GM19438 (cell line): ENCODE data around the gene BBS4.
"Not testable (repeated sequence)": the region's sequence is repeated elsewhere in the genome, so short reads cannot be mapped to it uniquely, and the experiment has no call there.

Source experiments
- ATAC-seq: cut with Tn5 transposase; IDR thresholded peaks from one replicate; pipeline ENCODE4 v1.9.1; 2021; ENCODE audit warnings: low read depth; ENCODE audit not compliant: unreplicated experiment

BBS4 gene

GRCh38 chr15:72690938-72691337 is 4.9 kb downstream of the BBS4 start:
- no peak for ATAC-seq

- ATAC-seq, result no peak
Observed at GRCh38 chr15:72698938-72699337, 12.9 kb downstream of the BBS4 start.

- no peak for ATAC-seq
Observed at GRCh38 chr15:72700076-72700475, 14.1 kb downstream of the BBS4 start.

GRCh38 chr15:72706266-72706665 is 20.3 kb downstream of the BBS4 start:
- no peak for ATAC-seq

- not testable (repeated sequence) for ATAC-seq
Observed at GRCh38 chr15:72708551-72709303, 22.7 kb downstream of the BBS4 start.

GRCh38 chr15:72722071-72722696 is 36.2 kb downstream of the BBS4 start:
- ATAC-seq, result no peak

GRCh38 chr15:72724028-72724427 is 38.0 kb downstream of the BBS4 start:
- no peak for ATAC-seq

GRCh38 chr15:72725446-72725845 is 39.4 kb downstream of the BBS4 start:
- ATAC-seq, result no peak

GRCh38 chr15:72725851-72726250 is 39.8 kb downstream of the BBS4 start:
- ATAC-seq, result not testable (repeated sequence)

- no peak for ATAC-seq
Observed at GRCh38 chr15:72727154-72727553, 41.1 kb downstream of the BBS4 start.

GRCh38 chr15:72728249-72728648 is 42.2 kb downstream of the BBS4 start:
- not testable (repeated sequence) for ATAC-seq

GRCh38 chr15:72728821-72729220 is 42.8 kb downstream of the BBS4 start:
- no peak for ATAC-seq

GRCh38 chr15:72732086-72732485 is 46.1 kb downstream of the BBS4 start:
- ATAC-seq, result no peak

- ATAC-seq, result no peak
Observed at GRCh38 chr15:72732516-72732915, 46.5 kb downstream of the BBS4 start.

- no peak for ATAC-seq
Observed at GRCh38 chr15:72733941-72734738, 48.1 kb downstream of the BBS4 start.

- ATAC-seq, result no peak
Observed at GRCh38 chr15:72735111-72735510, 49.1 kb downstream of the BBS4 start.

GRCh38 chr15:72737061-72737460 is 51.1 kb downstream of the BBS4 start:
- ATAC-seq, result no peak

GRCh38 chr15:72737723-72738122 is 51.7 kb downstream of the BBS4 start:
- ATAC-seq, result no peak

GRCh38 chr15:72740219-72740618 is 54.2 kb downstream of the BBS4 start:
- ATAC-seq, result peak; percentile 66

- no peak for ATAC-seq
Observed at GRCh38 chr15:72749700-72750099, 63.7 kb downstream of the BBS4 start.

GRCh38 chr15:72751751-72752455 is 65.9 kb downstream of the BBS4 start:
- ATAC-seq, result no peak
